ENCODE results near the gene PKMYT1.

DNA sequence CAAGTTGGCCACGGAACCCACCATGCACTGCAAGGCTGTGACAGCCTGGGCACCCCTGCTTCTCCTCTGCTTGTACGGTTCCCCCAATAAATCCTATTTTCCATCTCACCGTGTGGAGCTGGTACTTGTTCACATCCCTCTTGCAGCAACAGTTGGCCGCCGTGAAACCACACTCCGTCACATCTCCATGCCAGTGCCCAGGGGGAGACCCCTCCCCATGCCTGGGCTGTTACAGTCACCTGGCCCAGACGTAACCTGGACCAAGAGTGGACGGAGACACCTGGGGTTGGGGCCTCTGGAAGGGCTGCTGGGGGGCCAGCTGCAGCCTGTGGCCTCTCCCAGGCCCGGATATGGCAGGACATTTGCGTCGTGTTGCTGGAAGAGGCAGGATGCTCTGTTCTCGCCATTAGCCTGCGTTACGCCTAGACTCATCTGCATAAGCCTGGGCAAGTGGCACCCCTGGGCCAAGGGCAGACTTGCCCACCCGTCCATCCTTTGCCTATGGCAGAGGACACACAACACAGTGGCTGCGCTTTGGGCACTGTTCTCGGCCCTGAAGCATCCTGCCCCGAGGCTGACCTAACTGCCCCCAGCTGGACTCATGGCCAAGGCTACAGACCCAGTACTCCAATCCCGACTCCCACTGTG, 30.4 kb downstream of the PKMYT1 start:
- TF ChIP-seq TAF1 (IDR thresholded peaks at IDR 0.05; ENCODE audit: low read depth) = no peak
- no peak for TF ChIP-seq CTCF (IDR thresholded peaks at IDR 0.05; ENCODE audit: poor library complexity, severe bottlenecking)
- no peak for TF ChIP-seq RAD21 (conservative IDR thresholded peaks at IDR 0.05)
- no peak for TF ChIP-seq EP300 (conservative IDR thresholded peaks at IDR 0.05; ENCODE audit: poor library complexity, severe bottlenecking)
- no peak for TF ChIP-seq EZH2 (IDR thresholded peaks at IDR 0.05; ENCODE audit: borderline replicate concordance, insufficient read depth, low read length, poor library complexity, severe bottlenecking)
- TF ChIP-seq, protein P1, sequence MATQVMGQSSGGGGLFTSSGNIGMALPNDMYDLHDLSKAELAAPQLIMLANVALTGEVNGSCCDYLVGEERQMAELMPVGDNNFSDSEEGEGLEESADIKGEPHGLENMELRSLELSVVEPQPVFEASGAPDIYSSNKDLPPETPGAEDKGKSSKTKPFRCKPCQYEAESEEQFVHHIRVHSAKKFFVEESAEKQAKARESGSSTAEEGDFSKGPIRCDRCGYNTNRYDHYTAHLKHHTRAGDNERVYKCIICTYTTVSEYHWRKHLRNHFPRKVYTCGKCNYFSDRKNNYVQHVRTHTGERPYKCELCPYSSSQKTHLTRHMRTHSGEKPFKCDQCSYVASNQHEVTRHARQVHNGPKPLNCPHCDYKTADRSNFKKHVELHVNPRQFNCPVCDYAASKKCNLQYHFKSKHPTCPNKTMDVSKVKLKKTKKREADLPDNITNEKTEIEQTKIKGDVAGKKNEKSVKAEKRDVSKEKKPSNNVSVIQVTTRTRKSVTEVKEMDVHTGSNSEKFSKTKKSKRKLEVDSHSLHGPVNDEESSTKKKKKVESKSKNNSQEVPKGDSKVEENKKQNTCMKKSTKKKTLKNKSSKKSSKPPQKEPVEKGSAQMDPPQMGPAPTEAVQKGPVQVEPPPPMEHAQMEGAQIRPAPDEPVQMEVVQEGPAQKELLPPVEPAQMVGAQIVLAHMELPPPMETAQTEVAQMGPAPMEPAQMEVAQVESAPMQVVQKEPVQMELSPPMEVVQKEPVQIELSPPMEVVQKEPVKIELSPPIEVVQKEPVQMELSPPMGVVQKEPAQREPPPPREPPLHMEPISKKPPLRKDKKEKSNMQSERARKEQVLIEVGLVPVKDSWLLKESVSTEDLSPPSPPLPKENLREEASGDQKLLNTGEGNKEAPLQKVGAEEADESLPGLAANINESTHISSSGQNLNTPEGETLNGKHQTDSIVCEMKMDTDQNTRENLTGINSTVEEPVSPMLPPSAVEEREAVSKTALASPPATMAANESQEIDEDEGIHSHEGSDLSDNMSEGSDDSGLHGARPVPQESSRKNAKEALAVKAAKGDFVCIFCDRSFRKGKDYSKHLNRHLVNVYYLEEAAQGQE (IDR thresholded peaks at IDR 0.05; ENCODE audit: borderline replicate concordance) = no peak
- TF ChIP-seq POLR2AphosphoS5 (IDR thresholded peaks at IDR 0.05) = no peak
